ENCODE data around the gene BTBD17.

The BTBD17 gene

GRCh38 chr17:74372426-74372825 is 10.8 kb upstream of the BTBD17 start:
- no peak overlapping the region for H3K4me3 ChIP-seq (ENCODE audit: low read length, poor library complexity, severe bottlenecking)
- H3K4me2 ChIP-seq (ENCODE audit: low read depth, low read length, poor library complexity, severe bottlenecking): no peak overlapping the region
- H3K4me1 ChIP-seq (ENCODE audit: insufficient read depth, low read length, poor library complexity, severe bottlenecking): no peaks in the 10 kb centered on the region
- no peaks in the 10 kb centered on the region for H3F3A ChIP-seq (ENCODE audit: low read depth)
- H3K27me3 ChIP-seq (ENCODE audit: insufficient read depth, low read length, poor library complexity, severe bottlenecking): no peaks in the 10 kb centered on the region
- H3K79me2 ChIP-seq (ENCODE audit: insufficient read depth, low read length): no peaks in the 10 kb centered on the region
- no peaks in the 10 kb centered on the region for H3K36me3 ChIP-seq (ENCODE audit: insufficient read depth, low read length)
- no peaks in the 10 kb centered on the region for H4K20me1 ChIP-seq (ENCODE audit: insufficient read depth, low read length, poor library complexity, severe bottlenecking)
- H3K9me2 ChIP-seq (replicated peaks; ENCODE audit: low read depth, low read length): no peaks in the 10 kb centered on the region
- no peak overlapping the region for H3K9ac ChIP-seq (ENCODE audit: low read depth, low read length, poor library complexity, severe bottlenecking)
- H3K9me3 ChIP-seq (ENCODE audit: insufficient read depth, low read depth, low read length): no peaks in the 10 kb centered on the region
- TF ChIP-seq CTCF (conservative IDR thresholded peaks at IDR 0.05; ENCODE audit: low read length) (no peak), EZH2phosphoT487 (IDR thresholded peaks at IDR 0.05; ENCODE audit: borderline replicate concordance) (no peak)
- H2AFZ ChIP-seq (ENCODE audit: low read length): no peak overlapping the region

DNA sequence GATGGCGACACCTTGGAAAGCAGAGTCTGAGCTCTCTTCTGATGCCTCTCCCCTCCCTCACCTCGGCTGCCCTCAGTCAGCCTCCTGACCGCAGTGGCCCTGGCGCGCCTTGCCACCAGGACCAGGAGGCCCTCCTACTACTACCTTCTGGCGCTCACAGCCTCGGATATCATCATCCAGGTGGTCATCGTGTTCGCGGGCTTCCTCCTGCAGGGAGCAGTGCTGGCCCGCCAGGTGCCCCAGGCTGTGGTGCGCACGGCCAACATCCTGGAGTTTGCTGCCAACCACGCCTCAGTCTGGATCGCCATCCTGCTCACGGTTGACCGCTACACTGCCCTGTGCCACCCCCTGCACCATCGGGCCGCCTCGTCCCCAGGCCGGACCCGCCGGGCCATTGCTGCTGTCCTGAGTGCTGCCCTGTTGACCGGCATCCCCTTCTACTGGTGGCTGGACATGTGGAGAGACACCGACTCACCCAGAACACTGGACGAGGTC is 10.0 kb upstream of the BTBD17 start:
- no peaks in the 10 kb centered on the region for H3K79me2 ChIP-seq (ENCODE audit: insufficient read depth, low read length)
- H3K27me3 ChIP-seq (ENCODE audit: insufficient read depth, low read length, poor library complexity, severe bottlenecking): no peaks in the 10 kb centered on the region
- H4K20me1 ChIP-seq (ENCODE audit: insufficient read depth, low read length, poor library complexity, severe bottlenecking): no peaks in the 10 kb centered on the region
- no peaks in the 10 kb centered on the region for H3F3A ChIP-seq (ENCODE audit: low read depth)
- H3K9ac ChIP-seq (ENCODE audit: low read depth, low read length, poor library complexity, severe bottlenecking): no peak overlapping the region
- H3K4me3 ChIP-seq (ENCODE audit: low read length, poor library complexity, severe bottlenecking): no peak overlapping the region
- H2AFZ ChIP-seq (ENCODE audit: low read length): no peak overlapping the region
- no peaks in the 10 kb centered on the region for H3K36me3 ChIP-seq (ENCODE audit: insufficient read depth, low read length)
- no peaks in the 10 kb centered on the region for H3K4me1 ChIP-seq (ENCODE audit: insufficient read depth, low read length, poor library complexity, severe bottlenecking)
- no peak overlapping the region for H3K4me2 ChIP-seq (ENCODE audit: low read depth, low read length, poor library complexity, severe bottlenecking)
- H3K9me2 ChIP-seq (replicated peaks; ENCODE audit: low read depth, low read length): no peaks in the 10 kb centered on the region
- TF ChIP-seq EZH2phosphoT487 (IDR thresholded peaks at IDR 0.05; ENCODE audit: borderline replicate concordance) (no peak), CTCF (conservative IDR thresholded peaks at IDR 0.05; ENCODE audit: low read length) (no peak)
- H3K9me3 ChIP-seq (ENCODE audit: insufficient read depth, low read depth, low read length): no peaks in the 10 kb centered on the region

DNA sequence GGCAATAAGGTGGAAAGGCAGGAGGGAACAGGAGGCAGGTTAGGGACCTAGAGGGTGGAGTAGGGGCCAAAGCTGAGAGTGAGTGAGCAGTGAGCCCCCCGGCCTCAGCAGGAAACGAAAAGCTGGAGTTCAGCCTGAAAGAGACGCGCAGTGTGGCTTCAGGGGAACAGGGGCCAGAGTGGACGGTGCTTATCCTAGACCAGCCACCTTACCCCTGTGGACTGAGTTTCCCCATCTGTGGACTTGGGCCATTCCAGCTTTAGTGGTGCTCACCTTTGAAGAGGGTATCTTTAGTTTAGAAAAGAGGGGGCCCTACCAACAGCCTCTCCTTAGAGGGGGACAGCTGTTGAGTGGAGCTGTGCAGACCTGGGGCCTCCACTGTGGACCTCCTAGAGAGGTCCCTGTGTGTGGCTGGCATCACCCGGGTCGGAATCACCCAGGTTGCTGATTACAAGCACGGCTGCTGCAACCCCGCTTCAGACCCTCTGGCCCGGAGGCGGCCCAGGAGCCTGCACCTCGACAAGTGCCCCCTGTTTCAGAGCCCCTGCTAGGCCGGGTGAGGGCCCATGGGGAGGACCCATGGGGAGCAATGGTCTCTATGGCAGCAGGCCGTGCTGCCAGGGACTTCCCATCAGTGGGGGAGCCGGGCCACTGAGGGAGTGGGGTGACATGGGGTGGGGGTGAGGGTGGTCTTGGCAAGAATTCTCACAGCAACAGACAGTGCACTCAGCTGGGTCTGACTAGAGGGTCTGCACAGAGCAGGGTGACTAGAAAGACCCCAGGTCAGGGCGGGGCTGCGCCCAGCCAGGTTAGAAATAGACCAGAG is 8.2 kb upstream of the BTBD17 start:
- H3K79me2 ChIP-seq (ENCODE audit: insufficient read depth, low read length): no peaks in the 10 kb centered on the region
- no peak overlapping the region for H3K9ac ChIP-seq (ENCODE audit: low read depth, low read length, poor library complexity, severe bottlenecking)
- no peak overlapping the region for H2AFZ ChIP-seq (ENCODE audit: low read length)
- no peaks in the 10 kb centered on the region for H3K9me3 ChIP-seq (ENCODE audit: insufficient read depth, low read depth, low read length)
- no peaks in the 10 kb centered on the region for H4K20me1 ChIP-seq (ENCODE audit: insufficient read depth, low read length, poor library complexity, severe bottlenecking)
- no peak for TF ChIP-seq CTCF (conservative IDR thresholded peaks at IDR 0.05; ENCODE audit: low read length)
- no peaks in the 10 kb centered on the region for H3F3A ChIP-seq (ENCODE audit: low read depth)
- H3K4me3 ChIP-seq (ENCODE audit: low read length, poor library complexity, severe bottlenecking): no peak overlapping the region
- H3K4me1 ChIP-seq (ENCODE audit: insufficient read depth, low read length, poor library complexity, severe bottlenecking): no peaks in the 10 kb centered on the region
- no peak overlapping the region for H3K4me2 ChIP-seq (ENCODE audit: low read depth, low read length, poor library complexity, severe bottlenecking)
- no peaks in the 10 kb centered on the region for H3K36me3 ChIP-seq (ENCODE audit: insufficient read depth, low read length)
- H3K9me2 ChIP-seq (replicated peaks; ENCODE audit: low read depth, low read length): no peaks in the 10 kb centered on the region
- H3K27me3 ChIP-seq (ENCODE audit: insufficient read depth, low read length, poor library complexity, severe bottlenecking): no peaks in the 10 kb centered on the region

Measured in Loucy (cell line).